GM18867 (cell line): Measurements from ENCODE around the gene KNDC1.
"Not testable (repeated sequence)": the region's sequence is repeated elsewhere in the genome, so short reads cannot be mapped to it uniquely, and the experiment has no call there.

ENCODE experiments used
- ATAC-seq: cut with Tn5 transposase; IDR thresholded peaks from one replicate; pipeline ENCODE4 v1.9.1; 2021; ENCODE audit warnings: mild to moderate bottlenecking, moderate library complexity; ENCODE audit not compliant: unreplicated experiment

KNDC1 gene

DNA sequence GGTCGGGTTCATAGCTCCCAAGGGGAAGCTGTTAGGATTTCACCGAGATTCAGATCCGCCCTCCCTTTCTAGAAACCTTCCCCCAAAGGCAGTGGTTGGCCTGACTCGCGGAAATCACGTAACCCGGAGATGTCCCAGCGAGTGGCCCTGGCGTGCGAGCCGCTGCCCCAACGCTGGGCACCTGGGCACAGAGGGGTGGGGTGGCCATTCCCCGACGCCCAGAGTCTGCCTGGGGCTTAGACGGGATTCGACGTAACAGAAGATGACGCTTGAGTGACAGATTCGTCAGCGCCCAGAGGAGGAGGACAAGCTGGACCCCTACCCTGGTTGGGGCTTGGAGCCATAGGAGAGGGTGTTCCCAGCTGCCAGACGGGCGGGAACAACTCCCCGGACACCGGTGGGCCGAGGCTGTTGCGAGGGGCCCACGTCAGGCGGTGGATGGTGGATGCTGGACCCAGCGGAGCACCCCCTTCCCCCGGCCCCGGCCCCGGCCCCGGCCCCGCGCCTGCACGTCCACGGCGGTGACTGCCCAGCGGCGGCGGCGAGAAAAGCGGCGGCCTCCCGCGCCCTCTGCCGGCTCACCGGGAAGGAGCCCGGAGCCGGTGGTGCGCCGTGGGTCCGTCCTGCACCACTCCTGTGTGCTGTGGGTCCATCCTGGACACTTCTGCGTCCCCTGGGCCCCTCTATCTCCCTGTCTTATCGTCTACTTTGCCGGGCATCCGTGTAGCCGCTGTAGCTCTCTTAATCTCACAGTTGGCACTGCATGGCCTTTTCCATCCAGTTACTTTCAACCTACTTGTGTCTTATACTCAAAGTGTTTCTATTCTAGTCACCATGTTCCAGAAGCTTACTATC is 35.4 kb upstream of the KNDC1 start:
- ATAC-seq = no peak

DNA sequence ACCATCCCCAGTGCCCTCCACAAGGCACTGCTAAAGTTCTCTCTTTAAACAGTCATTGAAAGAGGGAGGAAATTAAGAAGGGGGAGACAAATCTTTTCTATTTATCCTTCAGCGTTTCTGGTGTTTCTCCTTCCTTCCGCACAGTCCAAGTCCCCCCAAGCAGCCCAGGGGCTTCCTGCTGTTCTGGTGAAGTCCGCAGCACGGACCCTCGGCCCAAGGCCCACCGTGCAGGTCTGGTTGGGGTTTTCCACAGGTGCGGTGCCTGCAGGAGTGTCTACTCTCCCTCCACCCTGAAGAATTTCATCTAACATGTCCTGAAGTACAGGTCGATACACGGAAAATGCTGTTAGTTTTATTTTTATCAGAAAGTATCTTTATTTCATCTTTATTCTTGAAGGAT is 34.1 kb upstream of the KNDC1 start:
- no peak for ATAC-seq

DNA sequence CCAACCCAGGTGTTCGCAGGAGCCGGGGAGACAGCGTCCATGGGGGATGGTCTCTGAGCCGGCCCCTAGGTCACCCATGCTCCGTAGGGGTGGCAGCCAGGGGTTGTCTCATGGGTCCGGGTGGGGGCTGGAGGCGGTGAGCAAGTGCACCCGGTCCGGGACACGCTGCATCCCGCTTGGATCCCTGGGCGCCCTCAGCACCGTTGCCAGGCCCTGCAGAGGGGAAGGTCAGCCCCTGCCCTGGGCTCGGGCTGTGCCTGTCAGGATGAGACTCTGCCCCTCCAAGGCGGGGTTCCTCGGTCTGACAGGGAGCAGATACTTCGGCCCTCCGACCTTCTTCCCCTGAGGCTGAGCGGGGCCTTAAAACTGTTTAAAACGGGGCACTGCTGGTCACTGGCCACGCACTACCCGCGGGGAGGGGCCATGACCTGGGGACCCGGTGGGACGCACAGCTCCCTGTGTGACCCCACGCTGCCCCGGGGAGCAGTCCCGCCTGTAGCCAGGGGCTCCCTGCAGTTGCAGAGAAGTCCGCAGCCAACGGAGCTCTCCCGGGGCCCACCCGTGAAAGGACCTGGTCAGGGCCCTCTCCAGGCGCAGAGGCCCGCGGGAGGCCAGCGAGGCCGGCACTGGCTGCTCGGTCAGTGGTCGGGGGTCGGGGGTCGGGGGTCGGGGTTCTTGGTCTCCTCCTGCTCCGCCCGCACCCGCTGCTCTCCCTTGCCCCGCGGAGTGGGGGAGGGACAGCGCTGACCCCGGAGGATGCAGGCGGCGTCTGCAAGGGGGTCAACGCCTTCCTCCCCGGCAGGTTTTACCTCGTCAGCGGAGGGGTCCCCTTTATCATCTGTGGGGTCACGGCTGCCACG is 33.4 kb upstream of the KNDC1 start:
- ATAC-seq = no peak

DNA sequence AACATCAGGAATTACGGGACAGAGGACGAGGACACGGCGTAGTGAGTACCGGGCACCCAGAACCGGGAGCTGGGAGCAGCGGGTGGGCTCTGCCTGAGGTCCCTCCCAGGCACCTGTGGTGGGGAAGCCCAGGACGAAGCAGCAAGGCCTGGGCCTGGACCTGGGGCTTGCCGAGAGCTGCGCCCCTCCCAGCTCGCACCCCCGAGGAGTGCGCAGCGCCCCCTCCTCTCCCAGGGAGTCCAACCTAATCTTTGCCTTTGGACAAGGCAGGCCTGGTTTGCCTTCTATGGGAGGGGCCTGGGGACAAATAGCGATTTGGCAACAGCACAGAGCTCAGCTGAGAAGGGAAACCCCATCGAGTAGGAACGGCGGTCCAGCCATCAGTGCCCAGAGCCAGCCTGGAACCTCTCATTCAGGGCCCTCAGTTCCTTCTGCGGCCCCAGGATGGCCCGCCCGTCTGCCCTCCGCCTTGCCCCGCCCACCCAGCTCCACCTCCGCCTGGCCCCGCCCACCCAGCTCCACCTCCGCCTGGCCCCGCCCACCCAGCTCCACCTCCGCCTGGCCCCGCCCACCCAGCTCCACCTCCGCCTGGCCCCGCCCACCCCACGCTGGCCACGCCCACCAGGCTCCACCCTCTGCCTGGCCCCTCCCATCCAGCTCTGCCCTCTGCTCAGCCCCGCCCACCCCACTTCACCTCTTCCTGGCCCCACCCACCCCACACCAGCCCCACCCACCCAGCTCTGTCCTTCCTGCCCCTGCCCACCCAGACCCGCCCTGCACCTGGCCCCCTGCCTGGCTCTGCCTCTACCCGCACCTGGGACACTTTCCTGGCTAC is 32.5 kb upstream of the KNDC1 start:
- no peak for ATAC-seq

GRCh38 chr10:133128126-133129070 is 31.6 kb upstream of the KNDC1 start:
- ATAC-seq = no peak

- no peak for ATAC-seq
Observed at GRCh38 chr10:133129071-133129858, 30.8 kb upstream of the KNDC1 start.

- ATAC-seq = no peak
Observed at GRCh38 chr10:133129859-133130495, 30.0 kb upstream of the KNDC1 start.

DNA sequence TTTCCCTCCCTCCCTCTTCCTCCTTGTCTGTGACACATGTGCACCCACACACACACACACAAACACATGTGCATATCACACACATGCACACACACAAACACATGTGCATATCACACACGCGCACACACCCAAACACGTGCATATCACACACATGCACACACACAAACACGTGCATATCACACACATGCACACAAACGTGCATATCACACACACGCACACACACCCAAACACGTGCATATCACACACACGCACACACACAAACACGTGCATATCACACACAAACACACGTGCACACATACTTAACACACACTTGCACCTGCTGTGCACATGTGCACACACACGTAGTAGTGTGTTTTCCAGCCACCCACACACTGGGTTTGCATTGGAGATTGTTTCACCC is 29.4 kb upstream of the KNDC1 start:
- no peak for ATAC-seq

DNA sequence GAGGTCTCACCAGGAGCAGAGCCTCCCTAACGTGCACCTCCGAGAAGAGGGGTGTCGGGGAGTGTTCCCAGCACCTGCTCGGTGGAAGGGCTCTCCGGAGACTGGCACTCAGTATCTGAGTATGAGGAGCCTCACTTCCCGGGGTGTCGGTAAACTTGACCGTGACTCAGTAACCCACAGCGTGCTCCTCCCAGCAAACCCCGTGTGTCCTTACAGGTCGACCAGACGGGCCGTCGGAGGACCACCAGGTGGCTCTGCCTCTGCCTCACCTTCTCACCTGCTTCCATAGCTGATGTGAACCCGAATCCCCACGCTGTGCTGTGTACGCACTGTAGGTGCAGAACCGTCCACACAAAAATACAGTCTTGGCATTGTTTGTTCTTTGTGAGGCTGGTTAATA is 29.0 kb upstream of the KNDC1 start:
- no peak for ATAC-seq

GRCh38 chr10:133131734-133132472 is 28.1 kb upstream of the KNDC1 start:
- no peak for ATAC-seq

DNA sequence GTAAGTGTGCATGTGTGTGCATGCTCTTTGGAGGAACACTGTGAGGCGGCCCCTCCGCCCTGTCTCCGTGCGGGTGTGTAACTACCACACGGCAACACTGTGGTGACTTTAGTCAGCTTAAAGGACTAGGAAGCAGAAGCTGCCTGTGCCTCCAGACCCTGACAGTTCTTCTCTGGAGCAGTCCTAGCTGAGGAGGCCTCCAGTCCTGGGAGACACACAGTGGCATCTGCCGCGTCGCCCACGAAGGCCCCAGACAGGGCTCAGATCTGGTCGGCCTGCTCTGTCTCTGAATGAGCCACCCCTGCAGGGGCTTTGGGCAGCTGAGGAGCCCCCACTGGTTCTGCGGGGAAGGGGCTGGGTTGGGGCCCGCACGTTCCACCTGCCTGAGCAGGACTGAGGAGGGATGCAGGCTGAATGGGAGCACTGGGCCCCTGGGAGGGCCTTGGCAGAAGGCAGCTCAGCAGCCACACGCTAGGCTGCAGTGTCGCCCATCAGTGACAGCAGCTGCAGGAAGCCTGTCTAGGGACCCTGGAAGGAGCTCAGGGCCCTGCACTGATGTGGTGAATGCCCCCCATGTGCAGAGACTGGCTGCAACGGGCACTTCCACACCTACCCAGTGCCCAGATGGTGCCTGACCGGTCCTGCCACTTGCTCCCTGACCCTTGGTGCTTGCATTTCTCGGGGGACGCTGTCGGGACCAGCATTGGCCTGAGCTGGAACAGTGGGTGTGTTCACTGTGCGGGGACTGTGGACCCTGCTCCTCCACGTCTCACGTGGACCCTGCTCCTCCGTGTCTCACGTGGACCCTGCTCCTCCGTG is 27.3 kb upstream of the KNDC1 start:
- ATAC-seq = no peak

DNA sequence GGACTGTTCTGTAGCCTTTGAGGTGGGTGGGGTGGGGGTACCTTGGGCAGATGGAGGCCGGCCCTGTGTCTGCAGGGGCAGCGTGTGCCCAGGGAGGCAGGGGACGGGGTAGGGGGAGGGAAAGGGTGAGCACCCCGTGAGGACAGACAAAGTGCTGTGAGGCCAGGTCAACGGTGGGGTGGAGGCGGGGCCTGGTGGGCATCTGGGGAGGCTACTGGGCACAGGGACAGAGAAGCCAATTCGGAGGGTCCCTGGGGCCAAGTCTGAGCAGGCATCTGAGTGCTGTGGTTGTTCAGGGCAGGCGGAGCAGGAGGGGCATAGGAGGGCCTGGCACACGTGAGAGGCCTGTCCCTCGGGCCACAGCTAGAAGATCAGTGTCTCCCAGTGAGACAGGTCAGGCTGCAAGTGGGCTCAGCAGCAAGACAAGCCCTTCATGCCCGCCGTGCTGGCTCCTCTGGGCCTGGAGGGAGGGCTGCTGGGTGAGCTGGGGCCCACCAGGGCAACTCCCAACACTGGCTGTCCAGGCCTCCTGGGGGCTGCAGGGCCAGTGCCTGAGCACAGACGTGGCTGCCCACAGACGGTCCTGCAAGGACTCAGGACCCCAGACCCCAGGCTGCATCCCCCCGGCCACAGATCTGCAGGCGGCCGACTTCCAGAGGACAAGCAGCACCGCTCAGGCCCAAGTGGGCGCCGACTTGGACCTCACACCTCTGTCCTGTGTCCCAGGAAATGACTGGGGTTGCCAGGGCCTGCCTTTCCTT is 26.4 kb upstream of the KNDC1 start:
- ATAC-seq = no peak

GRCh38 chr10:133134411-133135115 is 25.5 kb upstream of the KNDC1 start:
- no peak for ATAC-seq

DNA sequence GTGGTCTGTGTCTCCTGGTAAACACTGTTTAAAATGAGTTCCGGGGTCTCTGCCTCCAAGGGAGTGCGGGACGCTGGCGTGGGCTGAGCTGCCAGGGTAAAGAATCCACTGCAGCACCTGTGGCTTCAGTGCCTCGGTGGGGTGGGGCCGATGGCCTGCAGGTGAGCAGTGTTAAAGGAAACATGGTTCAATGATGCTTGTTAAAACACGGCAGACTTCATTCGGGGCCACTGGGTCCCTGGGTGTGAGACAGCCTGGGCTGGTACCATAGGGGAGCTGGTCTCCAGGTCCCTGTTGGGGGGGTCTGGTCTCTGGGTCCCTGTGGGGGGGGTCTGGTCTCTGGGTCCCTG is 24.9 kb upstream of the KNDC1 start:
- ATAC-seq = no peak

GRCh38 chr10:133137486-133138145 is 22.4 kb upstream of the KNDC1 start:
- not testable (repeated sequence) for ATAC-seq
